ENCODE data around the gene PCDH9. TPM values are rescaled to one million over a fixed set of nuclear protein-coding genes. Genes with fewer than 3 reads are reported as not detected.

The PCDH9 gene
- total RNA-seq, 4 donors from 2014 or later, result 0.37 to 2.4 (median 1.5) TPM

DNA sequence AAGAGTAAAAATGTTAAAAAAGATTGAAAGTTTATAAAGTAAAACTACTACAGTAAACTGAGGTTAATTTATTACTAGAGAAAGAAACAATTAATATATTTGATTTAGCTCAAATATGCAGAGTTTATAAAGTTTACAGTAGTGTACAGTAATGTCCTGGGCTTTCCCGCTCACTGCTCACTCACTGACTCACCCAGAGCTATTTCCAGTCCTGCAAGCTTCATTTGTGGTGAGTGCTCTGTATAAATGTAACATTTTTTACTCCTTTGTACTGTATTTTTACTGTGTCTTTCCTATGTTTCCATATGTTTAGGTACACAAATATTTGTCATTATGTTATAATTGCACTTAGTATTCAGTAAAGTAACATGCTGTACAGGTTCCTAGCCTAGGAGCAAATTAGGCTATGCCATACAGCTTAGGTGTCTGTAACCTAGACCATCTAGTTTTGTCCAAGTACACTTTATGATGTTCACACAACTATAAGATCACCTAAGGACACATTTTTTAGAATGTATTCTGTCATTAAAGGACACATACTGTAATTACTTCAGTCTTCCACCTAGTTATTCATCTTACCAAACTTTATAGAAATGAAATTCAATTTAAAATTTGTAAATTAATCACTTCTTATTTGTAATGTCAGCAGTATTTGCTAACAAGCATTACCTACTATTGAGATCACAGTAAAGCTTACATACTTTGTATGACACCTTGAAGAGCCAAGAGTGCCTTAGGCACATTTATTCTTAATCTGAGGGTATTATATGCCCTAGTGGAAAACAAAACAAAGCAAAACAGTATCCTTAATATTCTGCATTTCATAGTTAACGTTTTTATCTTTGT lies 683.4 kb downstream of the PCDH9 start:
- Histone ChIP-seq H3K4me3 (no peak overlapping the region), H3K4me1 (no peaks in the 10 kb centered on the region), H3K9me3 (no peaks in the 10 kb centered on the region), H3K27me3 (no peaks in the 10 kb centered on the region), H3K36me3 (no peaks in the 10 kb centered on the region), H3K27ac (no peak overlapping the region)
- no peak for TF ChIP-seq CTCF (IDR thresholded peaks at IDR 0.05)
- TF ChIP-seq POLR2A (IDR thresholded peaks at IDR 0.05), result no peak
- no peak for TF ChIP-seq POLR2AphosphoS5 (IDR thresholded peaks at IDR 0.05)
- no peak for TF ChIP-seq EP300 (IDR thresholded peaks at IDR 0.05; ENCODE audit: low read depth)
- no peak for DNase-seq
- intact Hi-C loops (cut with DNase I; ENCODE audit: low total_unique reads), result no loop called here
- 60 to 74% methylated on average over 2 of the region's 2 CpGs for WGBS, 2 donors (ENCODE audit: low coverage in 1 of 2)
- in situ Hi-C loops (cut with MboI; ENCODE audit: low pct_ligation_motif_present in 1 of 4, low pct_unique_long_range_greater_than_20kb in 1 of 4, low sequenced_read_pairs in 3 of 4), result no loop called here

DNA sequence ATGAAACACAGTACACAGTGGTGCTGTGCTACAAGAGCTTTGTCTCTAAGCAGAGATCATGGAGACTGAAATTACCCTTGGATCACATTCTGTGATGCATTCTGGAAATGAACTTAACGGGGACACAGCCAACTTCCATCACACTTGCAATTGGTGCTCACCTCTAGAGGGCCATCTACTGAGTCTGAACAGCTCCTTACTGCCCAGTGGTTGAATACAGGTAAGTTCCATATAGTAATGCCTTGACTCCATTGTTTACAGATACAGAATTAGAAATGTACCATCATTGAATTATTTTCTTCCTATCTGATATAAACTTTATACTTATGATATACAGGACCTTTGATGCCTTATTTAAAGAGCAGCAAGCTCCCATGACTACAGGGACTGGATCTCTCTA lies 686.4 kb downstream of the PCDH9 start:
- H3K4me3 ChIP-seq, result no peak overlapping the region
- intact Hi-C loops (cut with DNase I; ENCODE audit: low total_unique reads) (no loop called here), in situ Hi-C loops (cut with MboI; ENCODE audit: low pct_ligation_motif_present in 1 of 4, low pct_unique_long_range_greater_than_20kb in 1 of 4, low sequenced_read_pairs in 3 of 4) (no loop called here)
- no peaks in the 10 kb centered on the region for H3K36me3 ChIP-seq
- no peaks in the 10 kb centered on the region for H3K9me3 ChIP-seq
- no peak for TF ChIP-seq POLR2AphosphoS5 (IDR thresholded peaks at IDR 0.05)
- no peak for TF ChIP-seq EP300 (IDR thresholded peaks at IDR 0.05; ENCODE audit: low read depth)
- TF ChIP-seq CTCF (IDR thresholded peaks at IDR 0.05), result no peak
- no peak for TF ChIP-seq POLR2A (IDR thresholded peaks at IDR 0.05)
- no peaks in the 10 kb centered on the region for H3K4me1 ChIP-seq
- H3K27ac ChIP-seq, result no peak overlapping the region
- H3K27me3 ChIP-seq, result no peaks in the 10 kb centered on the region
- no peak for DNase-seq
- WGBS, 2 donors (ENCODE audit: low coverage in 1 of 2), result 45 to 50% methylated on average over 1 of the region's 1 CpG

DNA sequence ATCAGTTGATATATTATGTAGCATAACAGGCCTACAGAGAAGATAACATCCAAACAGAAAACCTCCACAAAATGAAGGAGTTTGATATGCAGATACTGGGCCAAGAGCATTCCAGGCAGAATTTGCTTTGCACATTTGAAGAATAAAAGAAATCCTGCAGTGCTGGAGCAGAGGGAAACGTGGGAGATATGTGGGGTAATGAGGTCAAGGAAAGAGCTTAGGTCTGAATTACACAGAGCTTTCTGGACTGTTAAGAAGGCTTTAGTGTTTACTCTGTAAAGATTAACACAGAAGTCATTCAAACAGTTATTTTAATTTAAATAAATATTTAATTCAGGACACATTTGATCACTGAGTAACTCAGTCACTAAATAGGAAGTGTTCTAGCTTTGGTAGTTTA lies 692.7 kb downstream of the PCDH9 start:
- intact Hi-C loops (cut with DNase I; ENCODE audit: low total_unique reads) (loop anchor here (10.0 kb wide), 1 partner anchor 53 kb away; no protein-coding TSS in a partner anchor), in situ Hi-C loops (cut with MboI; ENCODE audit: low pct_ligation_motif_present in 1 of 4, low pct_unique_long_range_greater_than_20kb in 1 of 4, low sequenced_read_pairs in 3 of 4) (no loop called here)
- H3K9me3 ChIP-seq, result no peaks in the 10 kb centered on the region
- no peaks in the 10 kb centered on the region for H3K27me3 ChIP-seq
- no peaks in the 10 kb centered on the region for H3K4me1 ChIP-seq
- TF ChIP-seq POLR2A (IDR thresholded peaks at IDR 0.05) (no peak), EP300 (IDR thresholded peaks at IDR 0.05; ENCODE audit: low read depth) (no peak), CTCF (IDR thresholded peaks at IDR 0.05) (no peak), POLR2AphosphoS5 (IDR thresholded peaks at IDR 0.05) (no peak)
- no peak overlapping the region for H3K27ac ChIP-seq
- 18 to 33% methylated on average over 1 of the region's 1 CpG for WGBS, 2 donors (ENCODE audit: low coverage in 1 of 2)
- no peak for DNase-seq
- H3K4me3 ChIP-seq, result no peak overlapping the region
- no peaks in the 10 kb centered on the region for H3K36me3 ChIP-seq

DNA sequence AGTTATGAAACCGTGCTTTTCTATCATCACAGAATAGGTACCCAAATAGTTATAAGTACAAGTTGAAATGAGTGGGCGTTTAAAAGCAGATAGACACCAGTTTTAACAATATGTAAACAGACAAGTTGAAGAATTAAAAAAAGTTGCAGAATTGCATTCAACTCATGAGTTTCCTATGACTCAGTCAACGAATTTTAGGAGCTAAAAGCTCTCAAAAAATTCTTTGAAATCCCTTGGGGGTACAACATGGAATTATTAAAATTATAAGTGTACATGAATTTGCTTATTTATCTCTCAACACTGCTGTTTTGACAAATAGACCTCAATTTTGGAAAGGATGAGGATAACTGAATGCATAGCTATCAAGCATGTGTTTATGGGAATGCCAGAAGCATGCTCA lies 693.4 kb downstream of the PCDH9 start:
- Histone ChIP-seq H3K36me3 (no peaks in the 10 kb centered on the region), H3K27me3 (no peaks in the 10 kb centered on the region), H3K4me1 (no peaks in the 10 kb centered on the region), H3K27ac (no peak overlapping the region), H3K9me3 (no peaks in the 10 kb centered on the region), H3K4me3 (no peak overlapping the region)
- WGBS, 2 donors (ENCODE audit: low coverage in 1 of 2), result 51 to 64% methylated on average over 3 of the region's 3 CpGs
- DNase-seq, result no peak
- TF ChIP-seq CTCF (IDR thresholded peaks at IDR 0.05), result no peak
- TF ChIP-seq POLR2AphosphoS5 (IDR thresholded peaks at IDR 0.05), result no peak
- no peak for TF ChIP-seq POLR2A (IDR thresholded peaks at IDR 0.05)
- TF ChIP-seq EP300 (IDR thresholded peaks at IDR 0.05; ENCODE audit: low read depth), result no peak
- intact Hi-C loops (cut with DNase I; ENCODE audit: low total_unique reads) (loop anchor here (10.0 kb wide), 1 partner anchor 52 kb away; no protein-coding TSS in a partner anchor), in situ Hi-C loops (cut with MboI; ENCODE audit: low pct_ligation_motif_present in 1 of 4, low pct_unique_long_range_greater_than_20kb in 1 of 4, low sequenced_read_pairs in 3 of 4) (no loop called here)
